PC-3 (cell line): ENCODE results near the gene OTUD3. TPM values are rescaled to one million over a fixed set of nuclear protein-coding genes. Genes with fewer than 3 reads are reported as not detected.
A peak's percentile ranks its signal among the peaks of the same experiment; 100 is the strongest.

Experiments
- ATAC-seq: fragments of 200-7000 bp; cut with Tn5 transposase; 2 replicates; pipeline ENCODE4 v1.9.1; 2020; ENCODE audit warnings: mild to moderate bottlenecking, moderate library complexity
- BruUV-seq: library from RNA; stranded (reverse); fragments of 400-500 nt; replicated peaks from 2 replicates; lab custom pipeline; 2021; lab: Mats Ljungman, UMichigan
- CTCF ChIA-PET: fragments of 300-600 bp; sonication (Branson Sonifier 250); formaldehyde crosslinking; loops from one replicate; lab custom pipeline; 2022; ENCODE audit warnings: antibody characterized with exemption; lab: Charles Lee
- POLR2A ChIA-PET: fragments of 300-600 bp; sonication (Branson Sonifier 250); formaldehyde crosslinking; loops from one replicate; lab custom pipeline; 2022; ENCODE audit warnings: antibody characterized with exemption; ENCODE audit not compliant: unreplicated experiment; lab: Charles Lee
- DNase-seq: peaks from one replicate; pipeline ENCODE4 v3.0.0-alpha.2; 2015
- H2AFZ ChIP-seq: fragments of 300-600 bp; sonication (generic); 2 replicates; pipeline ENCODE4 v1.6.0; 2016; ENCODE audit warnings: antibody characterized with exemption, low read length
- H3F3A ChIP-seq: fragments of 300-600 bp; sonication (generic); one replicate; pipeline ENCODE4 v1.6.0; 2017; ENCODE audit warnings: antibody characterized with exemption, low read length, control low read depth, mild to moderate bottlenecking; ENCODE audit not compliant: unreplicated experiment
- H3K27ac ChIP-seq: fragments of 300-600 bp; sonication (generic); 2 replicates; pipeline ENCODE4 v1.5.1; 2016; ENCODE audit warnings: mild to moderate bottlenecking, low read length
- H3K27me3 ChIP-seq: fragments of 300-600 bp; sonication (generic); 2 replicates; pipeline ENCODE4 v1.6.1; 2016; ENCODE audit warnings: low read length, mixed read lengths
- H3K36me3 ChIP-seq: fragments of 300-600 bp; sonication (generic); 2 replicates; pipeline ENCODE4 v1.6.1; 2016; ENCODE audit warnings: low read depth, mixed run types, low read length, mixed read lengths
- H3K4me1 ChIP-seq: fragments of 300-600 bp; sonication (generic); 2 replicates; pipeline ENCODE4 v1.5.1; 2016; ENCODE audit warnings: low read length; ENCODE audit not compliant: insufficient read depth
- H3K4me2 ChIP-seq: fragments of 300-600 bp; sonication (generic); 2 replicates; pipeline ENCODE4 v1.6.0; 2016; ENCODE audit warnings: low read length
- H3K4me3 ChIP-seq: fragments of 300-600 bp; sonication (generic); 2 replicates; pipeline ENCODE4 v1.5.1; 2016; ENCODE audit warnings: mild to moderate bottlenecking, low read length, mixed read lengths
- H3K79me2 ChIP-seq: fragments of 300-600 bp; sonication (generic); 2 replicates; pipeline ENCODE4 v1.6.1; 2017; ENCODE audit warnings: low read length, mixed read lengths
- H3K9ac ChIP-seq: fragments of 300-600 bp; sonication (generic); 2 replicates; pipeline ENCODE4 v1.6.0; 2016; ENCODE audit warnings: mild to moderate bottlenecking, low read length
- H3K9me2 ChIP-seq: fragments of 300-600 bp; sonication (generic); replicated peaks from 2 replicates; pipeline ENCODE4 v1.6.1; 2016; ENCODE audit warnings: mixed run types, low read length, mixed read lengths
- H3K9me3 ChIP-seq: fragments of 300-600 bp; sonication (generic); 2 replicates; pipeline ENCODE4 v1.6.1; 2016; ENCODE audit warnings: low read length, mixed read lengths
- H4K20me1 ChIP-seq: fragments of 300-600 bp; sonication (generic); 2 replicates; pipeline ENCODE4 v1.6.1; 2016; ENCODE audit warnings: low read length, mixed read lengths
- CTCF ChIP-seq: fragments of 300-600 bp; sonication (generic); conservative IDR thresholded peaks from 2 replicates; pipeline ENCODE4 v1.5.1; 2017; ENCODE audit warnings: antibody characterized with exemption, low read depth, mild to moderate bottlenecking, low read length
- EZH2 ChIP-seq: fragments of 300-600 bp; sonication (generic); IDR thresholded peaks from one replicate; pipeline ENCODE4 v1.6.1; 2017; ENCODE audit warnings: antibody characterized with exemption, mild to moderate bottlenecking, low read length; ENCODE audit not compliant: unreplicated experiment
- EZH2phosphoT487 ChIP-seq: fragments of 300-600 bp; sonication (generic); IDR thresholded peaks from 2 replicates; pipeline ENCODE4 v1.6.1; 2018; ENCODE audit warnings: mild to moderate bottlenecking, antibody characterized with exemption, low read length, borderline replicate concordance
- intact Hi-C: fragments of 100-400 bp; cut with micrococcal nuclease; formaldehyde crosslinking; loops from 2 replicates; pipeline ENCODE4 v1.9.0; 2023
- total RNA-seq: library from RNA; depleted of rRNA; stranded (reverse); fragments of >200 nt; gene quantifications from 2 replicates; pipeline ENCODE4 v1.2.3, GENCODE V29; 2014

The OTUD3 gene
- total RNA-seq, 1 experiment from 2014 or later, result 9.9 TPM

GRCh38 chr1:19854866-19855265, 27.3 kb upstream of the OTUD3 start:
- H3K27ac ChIP-seq, result no peak overlapping the region
- no peaks in the 10 kb centered on the region for H4K20me1 ChIP-seq
- TF ChIP-seq EZH2 (no peak), CTCF (no peak), EZH2phosphoT487 (no peak)
- no peaks in the 10 kb centered on the region for H3F3A ChIP-seq
- ChIA-PET POLR2A (no interaction called here), CTCF (no interaction called here)
- ATAC-seq (no peak), DNase-seq (no peak)
- H3K4me2 ChIP-seq, result no peak overlapping the region
- H3K79me2 ChIP-seq, result no peaks in the 10 kb centered on the region
- H3K36me3 ChIP-seq, result no peaks in the 10 kb centered on the region
- BruUV-seq, result no TSS peak
- peak overlapping the region; percentile 59; the same call in 1 of the 2 replicates for H2AFZ ChIP-seq
- no peaks in the 10 kb centered on the region for H3K9me2 ChIP-seq
- no peaks in the 10 kb centered on the region for H3K4me1 ChIP-seq
- H3K4me3 ChIP-seq, result no peak overlapping the region
- intact Hi-C loops, result no loop called here
- no peak overlapping the region for H3K9ac ChIP-seq
- H3K27me3 ChIP-seq, result no peaks in the 10 kb centered on the region
- no peaks in the 10 kb centered on the region for H3K9me3 ChIP-seq

- H3K36me3 ChIP-seq, result no peaks in the 10 kb centered on the region
Observed at GRCh38 chr1:19858893-19859292, 23.3 kb upstream of the OTUD3 start.

More at GRCh38 chr1:19858893-19859292, 23.3 kb upstream of the OTUD3 start:
- H3K4me3 ChIP-seq, result no peak overlapping the region
- peaks cover 26% of the 10 kb centered on the region for H3K4me1 ChIP-seq
- H3K9me3 ChIP-seq, result no peaks in the 10 kb centered on the region
- BruUV-seq, result no TSS peak
- H3K9me2 ChIP-seq, result no peaks in the 10 kb centered on the region
- no peaks in the 10 kb centered on the region for H4K20me1 ChIP-seq
- no peak overlapping the region for H3K9ac ChIP-seq
- H3F3A ChIP-seq, result peaks cover 8% of the 10 kb centered on the region
- intact Hi-C loops, result no loop called here
- H3K79me2 ChIP-seq, result no peaks in the 10 kb centered on the region
- H3K27ac ChIP-seq, result no peak overlapping the region
- H3K27me3 ChIP-seq, result no peaks in the 10 kb centered on the region
- ChIA-PET CTCF (no interaction called here), POLR2A (interaction anchor here (0.6 kb wide), 1 partner anchor 31 kb away, joined by 4 read pairs; no protein-coding TSS in a partner anchor)
- no peak overlapping the region for H2AFZ ChIP-seq
- TF ChIP-seq EZH2, result no peak
- no peak for TF ChIP-seq CTCF
- TF ChIP-seq EZH2phosphoT487, result no peak
- H3K4me2 ChIP-seq, result no peak overlapping the region
- DNase-seq (no peak), ATAC-seq (no peak)
